CD4-positive, alpha-beta T cell treated with Interleukin-1 beta for 1 hour (primary cell): ENCODE measurements around the gene CCL23.

Source experiments
- DNase-seq, 2 donors: peaks; one replicate each; pipeline ENCODE4 v3.0.0-alpha.2; 2020 to 2022

The CCL23 gene

GRCh38 chr17:35968520-35969054 is 49.2 kb downstream of the CCL23 start:
- no peak for DNase-seq

GRCh38 chr17:35965272-35965671 is 52.5 kb downstream of the CCL23 start:
- DNase-seq = no peak

GRCh38 chr17:35963663-35964062 is 54.1 kb downstream of the CCL23 start:
- DNase-seq = no peak
